SU-DHL-6 (cell line): Measurements from ENCODE around the gene ZBTB17.

Experiments
- CTCF ChIP-seq: fragments of 200-600 bp; sonication (generic); IDR thresholded peaks from one replicate; pipeline ENCODE4 v1.5.1; 2017; ENCODE audit warnings: antibody characterized with exemption, mild to moderate bottlenecking, low read length, moderate library complexity; ENCODE audit not compliant: insufficient read depth, poor library complexity, severe bottlenecking
- EZH2phosphoT487 ChIP-seq: fragments of 200-600 bp; sonication (generic), shearing (Covaris generic); conservative IDR thresholded peaks from 2 replicates; pipeline ENCODE4 v1.6.1; 2018; ENCODE audit warnings: mild to moderate bottlenecking, antibody characterized with exemption, low read length, moderate library complexity, mixed read lengths

GRCh38 chr1:15968172-15968571 lies 7.7 kb downstream of the ZBTB17 start:
- TF ChIP-seq CTCF = no peak
- TF ChIP-seq EZH2phosphoT487 = no peak
